GM06990 (cell line): Measurements from ENCODE around the gene TULP4.

Experiments
- DNase-seq: peaks from one replicate; pipeline ENCODE4 v3.0.0-alpha.2; 2011; ENCODE audit not compliant: insufficient read length; ENCODE audit errors: extremely low read depth
- H3K27me3 ChIP-seq: replicated peaks from 2 replicates; pipeline ENCODE4 v1.6.0; 2011; ENCODE audit warnings: low read length; ENCODE audit not compliant: control insufficient read depth, insufficient read depth
- H3K36me3 ChIP-seq: 2 replicates; pipeline ENCODE4 v1.5.1; 2011; ENCODE audit warnings: low read length; ENCODE audit not compliant: control insufficient read depth, insufficient read depth
- H3K4me3 ChIP-seq: replicated peaks from 2 replicates; pipeline ENCODE4 v1.5.1; 2011; ENCODE audit warnings: low read depth, mild to moderate bottlenecking, control low read depth, low read length
- TF ChIP-seq, protein P1 (sequence below): IDR thresholded peaks from 2 replicates; pipeline ENCODE4 v1.5.1; 2011; ENCODE audit warnings: low read length, control low read depth, mild to moderate bottlenecking, inconsistent platforms; ENCODE audit not compliant: insufficient read depth, poor library complexity, severe bottlenecking

TULP4 gene

DNA sequence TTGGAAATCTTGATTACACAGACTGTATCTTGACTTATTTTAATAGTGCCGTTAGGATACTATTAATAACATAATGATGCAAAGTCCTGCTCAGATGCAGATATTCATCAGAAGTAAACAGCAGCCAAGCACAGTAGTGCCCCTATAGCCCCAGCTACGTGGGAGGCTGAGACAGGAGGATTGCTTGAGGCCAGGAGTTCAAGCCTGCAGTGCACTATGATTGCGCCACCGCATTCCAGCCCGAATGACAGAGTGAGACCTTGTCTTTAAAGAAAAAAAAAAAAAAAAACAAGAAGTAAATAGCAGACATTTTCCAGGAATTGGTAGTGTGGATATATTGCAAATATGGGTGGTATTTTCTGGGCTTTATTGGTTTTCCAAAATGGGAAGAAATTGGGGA is 61.8 kb downstream of the TULP4 start:
- DNase-seq = no peak
- TF ChIP-seq, protein P1, sequence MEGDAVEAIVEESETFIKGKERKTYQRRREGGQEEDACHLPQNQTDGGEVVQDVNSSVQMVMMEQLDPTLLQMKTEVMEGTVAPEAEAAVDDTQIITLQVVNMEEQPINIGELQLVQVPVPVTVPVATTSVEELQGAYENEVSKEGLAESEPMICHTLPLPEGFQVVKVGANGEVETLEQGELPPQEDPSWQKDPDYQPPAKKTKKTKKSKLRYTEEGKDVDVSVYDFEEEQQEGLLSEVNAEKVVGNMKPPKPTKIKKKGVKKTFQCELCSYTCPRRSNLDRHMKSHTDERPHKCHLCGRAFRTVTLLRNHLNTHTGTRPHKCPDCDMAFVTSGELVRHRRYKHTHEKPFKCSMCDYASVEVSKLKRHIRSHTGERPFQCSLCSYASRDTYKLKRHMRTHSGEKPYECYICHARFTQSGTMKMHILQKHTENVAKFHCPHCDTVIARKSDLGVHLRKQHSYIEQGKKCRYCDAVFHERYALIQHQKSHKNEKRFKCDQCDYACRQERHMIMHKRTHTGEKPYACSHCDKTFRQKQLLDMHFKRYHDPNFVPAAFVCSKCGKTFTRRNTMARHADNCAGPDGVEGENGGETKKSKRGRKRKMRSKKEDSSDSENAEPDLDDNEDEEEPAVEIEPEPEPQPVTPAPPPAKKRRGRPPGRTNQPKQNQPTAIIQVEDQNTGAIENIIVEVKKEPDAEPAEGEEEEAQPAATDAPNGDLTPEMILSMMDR = no peak
- H3K4me3 ChIP-seq = no peak overlapping the region
- H3K27me3 ChIP-seq = no peaks in the 10 kb centered on the region
- no peaks in the 10 kb centered on the region; the same call in 1 of the 2 replicates for H3K36me3 ChIP-seq

DNA sequence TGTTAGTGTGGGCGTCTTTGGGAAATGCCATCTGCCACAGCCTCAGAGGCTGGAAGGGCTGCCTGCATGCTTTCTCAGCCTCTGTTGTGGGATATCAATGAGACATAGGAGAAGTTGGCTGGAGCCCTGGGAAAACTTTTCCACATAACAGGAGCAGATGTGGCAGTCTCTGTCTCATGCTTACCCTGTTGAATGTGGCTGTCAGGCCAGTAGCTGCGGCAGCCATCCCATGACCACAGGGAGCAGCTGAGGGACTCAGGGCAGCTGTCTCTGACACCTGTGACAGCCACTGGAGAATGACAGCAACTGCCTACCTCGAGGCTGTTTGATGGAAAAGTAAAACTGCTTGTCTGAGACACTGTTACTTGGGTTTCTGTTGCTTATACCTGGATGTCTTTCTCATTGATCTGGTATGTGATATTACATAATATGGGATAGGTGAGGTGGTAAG is 64.4 kb downstream of the TULP4 start:
- Histone ChIP-seq H3K36me3 (no peaks in the 10 kb centered on the region), H3K27me3 (no peaks in the 10 kb centered on the region), H3K4me3 (no peak overlapping the region)
- DNase-seq = no peak
- TF ChIP-seq, protein P1 = no peak

DNA sequence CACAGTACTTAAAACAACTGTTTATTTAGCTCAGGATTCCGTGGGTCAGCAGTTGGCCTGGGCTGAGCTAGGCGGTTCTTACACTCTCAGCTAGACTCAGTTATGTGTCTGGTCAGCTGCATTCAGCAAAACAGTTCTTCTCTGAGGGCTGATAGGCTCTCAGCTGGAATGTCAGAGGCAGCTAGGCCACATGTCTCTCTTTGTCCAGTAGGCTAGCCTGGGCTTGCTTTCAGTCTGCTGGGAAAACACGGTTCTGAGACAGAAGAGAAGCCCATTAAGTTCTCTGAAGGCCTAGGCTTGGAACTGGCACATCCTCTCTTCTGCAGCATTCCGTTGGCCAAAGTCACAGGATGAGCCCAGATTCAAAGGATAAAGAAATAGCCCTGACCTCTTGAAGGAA is 65.6 kb downstream of the TULP4 start:
- no peak overlapping the region for H3K4me3 ChIP-seq
- no peak for DNase-seq
- H3K36me3 ChIP-seq = no peaks in the 10 kb centered on the region
- no peaks in the 10 kb centered on the region for H3K27me3 ChIP-seq
- TF ChIP-seq, protein P1 = no peak

DNA sequence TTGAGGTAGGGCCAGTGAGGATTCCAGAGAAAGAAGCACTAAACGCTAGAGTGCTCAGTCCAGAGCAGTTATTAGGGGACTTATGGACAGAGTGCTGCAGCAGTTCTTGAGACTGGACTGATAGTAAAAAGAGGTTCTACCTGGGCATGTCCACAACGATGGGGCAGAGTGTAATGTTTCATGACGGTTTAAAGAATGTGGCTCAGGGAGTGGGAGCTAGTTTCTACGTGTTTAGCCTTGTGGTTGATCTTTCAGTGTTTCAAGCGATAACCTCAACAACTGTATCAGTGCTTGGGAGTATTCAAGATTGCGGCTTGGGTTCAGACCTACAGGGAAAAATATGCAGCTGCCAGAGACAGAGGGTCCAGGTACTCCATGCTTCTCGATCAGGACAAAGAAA is 67.1 kb downstream of the TULP4 start:
- no peaks in the 10 kb centered on the region for H3K27me3 ChIP-seq
- H3K36me3 ChIP-seq = no peaks in the 10 kb centered on the region
- H3K4me3 ChIP-seq = no peak overlapping the region
- no peak for DNase-seq
- TF ChIP-seq, protein P1 = no peak

DNA sequence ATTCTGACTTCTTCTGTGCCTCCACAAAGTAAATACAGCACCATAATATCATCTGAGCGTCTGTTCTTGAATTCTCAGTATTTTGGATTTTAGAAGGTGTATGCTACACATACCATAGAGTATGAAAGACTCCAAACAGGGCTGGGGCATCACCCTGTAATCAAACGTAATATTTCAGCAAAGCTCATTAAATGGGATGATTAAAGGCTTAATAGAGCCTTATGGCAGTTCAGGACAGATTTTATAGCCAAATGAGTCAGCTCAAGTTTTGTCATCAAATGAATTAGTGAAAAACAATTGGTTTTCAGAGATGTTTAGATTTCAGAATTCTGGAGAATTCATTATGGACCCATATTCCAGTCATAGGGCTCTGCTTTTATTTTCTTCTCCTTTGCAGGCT is 68.9 kb downstream of the TULP4 start:
- no peaks in the 10 kb centered on the region for H3K36me3 ChIP-seq
- DNase-seq = no peak
- TF ChIP-seq, protein P1 = no peak
- no peaks in the 10 kb centered on the region for H3K27me3 ChIP-seq
- H3K4me3 ChIP-seq = no peak overlapping the region

DNA sequence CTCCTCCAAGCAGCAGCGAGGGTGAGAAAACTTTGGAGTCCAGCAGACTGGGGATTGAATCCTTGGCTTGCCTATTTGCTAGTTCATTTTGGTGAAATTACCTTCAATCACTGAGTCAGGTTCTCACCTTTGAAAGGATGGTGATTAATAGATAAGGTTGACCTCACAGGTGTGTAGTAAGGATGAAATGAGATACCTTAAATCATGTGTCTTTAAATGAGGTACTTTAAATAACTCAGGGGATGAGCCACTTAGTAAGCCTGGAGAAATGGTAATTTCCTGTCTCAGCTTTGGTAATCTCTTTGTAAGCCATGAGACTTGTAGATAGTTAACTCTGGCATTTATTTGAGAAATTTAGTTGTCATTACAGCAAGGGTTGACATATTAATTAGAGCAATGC is 70.2 kb downstream of the TULP4 start:
- Histone ChIP-seq H3K36me3 (no peaks in the 10 kb centered on the region), H3K27me3 (no peaks in the 10 kb centered on the region), H3K4me3 (no peak overlapping the region)
- DNase-seq = no peak
- TF ChIP-seq, protein P1 = no peak
